ENCODE data around the gene CCP110.

DNA sequence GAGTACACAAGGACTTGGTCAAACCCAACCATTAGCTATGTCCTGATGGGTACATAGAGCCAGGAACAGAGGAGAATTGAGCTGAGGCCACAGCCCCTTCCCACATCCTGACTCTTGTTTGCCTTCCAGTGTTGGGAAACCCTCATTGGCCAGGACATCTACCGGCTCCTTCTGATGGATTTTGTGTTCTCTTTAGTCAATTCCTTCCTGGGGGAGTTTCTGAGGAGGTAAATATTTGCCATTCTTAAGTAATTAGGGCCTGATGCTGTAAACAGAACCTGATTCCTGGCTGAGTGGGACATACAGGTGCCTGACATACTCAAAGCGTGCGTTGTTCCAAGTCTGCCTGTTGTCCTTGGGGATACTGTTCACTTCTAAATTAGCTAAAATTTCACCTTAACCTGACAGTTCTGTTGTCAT, 44.4 kb upstream of the CCP110 start:
- TF ChIP-seq ZNF274 (IDR thresholded peaks at IDR 0.05; ENCODE audit: low read depth, low read length), result no peak
- no peak for TF ChIP-seq SUZ12 (IDR thresholded peaks at IDR 0.05; ENCODE audit: extremely low read depth, insufficient read depth, insufficient read length)

All from NT2/D1 (cell line).